ENCODE data around the gene SLC40A1. TPM values are rescaled to one million over a fixed set of nuclear protein-coding genes. Genes with fewer than 3 reads are reported as not detected.

Gene SLC40A1
- total and polyA plus RNA-seq, 10 of the 15 experiments (the other 5 are each of a cell fraction or from before 2014, with no cell fraction given) = 0.01 to 0.38 (median 0.08) TPM; not detected in 7

- no peak for TF ChIP-seq NR2C1 (IDR thresholded peaks at IDR 0.05)
- no peak for TF ChIP-seq SPI1 (IDR thresholded peaks at IDR 0.05; ENCODE audit: borderline replicate concordance, insufficient read depth, low read depth, low read length)
- no peak for TF ChIP-seq SP1 (IDR thresholded peaks at IDR 0.05; ENCODE audit: low read depth, low read length)
- no peak for TF ChIP-seq TAF1 (IDR thresholded peaks at IDR 0.05; ENCODE audit: borderline replicate concordance, low read depth, low read length)
- TF ChIP-seq CHD2 (IDR thresholded peaks at IDR 0.05; ENCODE audit: borderline replicate concordance, low read depth, low read length) = no peak
- no peak for TF ChIP-seq SUZ12 (IDR thresholded peaks at IDR 0.05; ENCODE audit: unreplicated experiment)
- TF ChIP-seq RAD51 (IDR thresholded peaks at IDR 0.05) = no peak
- no peak for TF ChIP-seq FOXM1 (IDR thresholded peaks at IDR 0.05; ENCODE audit: low read depth, low read length)
- no peak for TF ChIP-seq ZNF592 (IDR thresholded peaks at IDR 0.05)
Measured at GRCh38 chr2:189528617-189529016, 52.0 kb downstream of the SLC40A1 start (continued).

All from GM12878 (cell line).